HCT116 (cell line): ENCODE measurements around the gene CISTR. TPM values are rescaled to one million over a fixed set of nuclear protein-coding genes. Genes with fewer than 3 reads are reported as not detected.

Source experiments
- ATAC-seq: fragments of 200-7000 bp; cut with Tn5 transposase; 2 replicates; pipeline ENCODE4 v1.9.1; 2020; ENCODE audit warnings: mild to moderate bottlenecking, moderate library complexity
- BruUV-seq: library from RNA; stranded (reverse); fragments of 400-500 nt; replicated peaks from 2 replicates; lab custom pipeline; 2021; lab: Mats Ljungman, UMichigan
- CTCF ChIA-PET: fragments of 300-600 bp; sonication (Branson Sonifier 250); formaldehyde crosslinking; loops from one replicate; lab custom pipeline; 2021; ENCODE audit warnings: antibody characterized with exemption; lab: Charles Lee
- POLR2A ChIA-PET: fragments of 300-600, 350-600 bp; sonication (Branson Sonifier 250); formaldehyde crosslinking; loops from one replicate; lab custom pipeline; 2021; ENCODE audit warnings: antibody characterized with exemption; lab: Charles Lee
- RAD21 ChIA-PET, 2 experiments: fragments of 300-600 bp; sonication (Branson Sonifier 250); formaldehyde crosslinking; loops; one replicate each; lab custom pipeline; 2023; ENCODE audit warnings: low total read pairs in 2 of 2; ENCODE audit not compliant: uncharacterized antibody in 2 of 2, unreplicated experiment in 2 of 2, low non-redundant PET in 1 of 2; lab: Charles Lee
- DNase-seq: peaks from one replicate; pipeline ENCODE4 v3.0.0-alpha.2; 2010; ENCODE audit warnings: low read depth, low spot score
- H2AFZ ChIP-seq: fragments of 200-600 bp; shearing (Covaris generic), sonication (generic); 2 replicates; pipeline ENCODE4 v1.6.1; 2017; ENCODE audit warnings: low read depth, mixed run types, mixed read lengths, antibody characterized with exemption, low read length; ENCODE audit not compliant: poor library complexity, severe bottlenecking
- H3K27ac ChIP-seq: 2 replicates; pipeline ENCODE4 v1.5.1; 2012; ENCODE audit warnings: low read depth, low read length
- H3K27me3 ChIP-seq: fragments of 200-600 bp; sonication (generic); 2 replicates; pipeline ENCODE4 v1.6.1; 2016; ENCODE audit warnings: mixed run types, low read length, mixed read lengths; ENCODE audit not compliant: insufficient read depth
- H3K36me3 ChIP-seq, 2 experiments: fragments of 200-500 bp in 1 of 2; fragments of 200-600 bp in 1 of 2; sonication (Bioruptor generic) in 1 of 2; sonication (generic) in 1 of 2; 2 replicates each; pipeline versions ENCODE4 v1.5.1 to v1.6.1; 2014 to 2016; ENCODE audit warnings: low read length in 2 of 2, inconsistent platforms in 1 of 2, mixed read lengths in 1 of 2, mixed run types in 1 of 2; ENCODE audit not compliant: insufficient read depth in 2 of 2, control insufficient read depth in 1 of 2
- H3K4me1 ChIP-seq, 2 experiments: fragments of 200-600 bp in 1 of 2; sonication (generic) in 1 of 2; 2 replicates each; pipeline versions ENCODE4 v1.5.1 to v1.6.1; 2012 to 2017; ENCODE audit warnings: low read length in 2 of 2, inconsistent platforms in 1 of 2, mild to moderate bottlenecking in 1 of 2, mixed read lengths in 1 of 2, mixed run types in 1 of 2, moderate library complexity in 1 of 2; ENCODE audit not compliant: insufficient read depth in 2 of 2, control insufficient read depth in 1 of 2
- H3K4me2 ChIP-seq: fragments of 200-600 bp; sonication (generic); 2 replicates; pipeline ENCODE4 v1.6.1; 2017; ENCODE audit warnings: mixed run types, low read length, mixed read lengths
- H3K4me3 ChIP-seq, 2 experiments: fragments of 200-600 bp in 1 of 2; sonication (generic) in 1 of 2; replicated peaks in 1 of 2; 2 replicates each; pipeline ENCODE4 v1.5.1; 2011 to 2016; ENCODE audit warnings: low read length in 2 of 2, control low read depth in 1 of 2, low read depth in 1 of 2, mild to moderate bottlenecking in 1 of 2, mixed read lengths in 1 of 2, mixed run types in 1 of 2
- H3K79me2 ChIP-seq: fragments of 200-600 bp; sonication (generic); 2 replicates; pipeline ENCODE4 v1.6.1; 2017; ENCODE audit warnings: mild to moderate bottlenecking, mixed run types, low read length, moderate library complexity, mixed read lengths; ENCODE audit not compliant: insufficient read depth
- H3K9ac ChIP-seq: fragments of 200-600 bp; sonication (generic); 2 replicates; pipeline ENCODE4 v1.6.1; 2016; ENCODE audit warnings: low read length, mixed read lengths
- H3K9me2 ChIP-seq: fragments of 200-600 bp; sonication (generic), shearing (Covaris generic); 2 replicates; pipeline ENCODE4 v1.6.1; 2017; ENCODE audit warnings: mixed run types, mild to moderate bottlenecking, moderate library complexity; ENCODE audit not compliant: insufficient read depth
- H3K9me3 ChIP-seq, 2 experiments: fragments of 200-500 bp in 1 of 2; fragments of 200-600 bp in 1 of 2; sonication (Bioruptor generic) in 1 of 2; sonication (generic) in 1 of 2; 2 replicates each; pipeline ENCODE4 v1.6.1; 2014 to 2017; ENCODE audit warnings: low read length in 2 of 2, mixed read lengths in 2 of 2, inconsistent platforms in 1 of 2, low read depth in 1 of 2, mild to moderate bottlenecking in 1 of 2, mixed run types in 1 of 2, moderate library complexity in 1 of 2; ENCODE audit not compliant: control insufficient read depth in 1 of 2, insufficient read depth in 1 of 2
- H4K20me1 ChIP-seq: fragments of 200-600 bp; sonication (generic), shearing (Covaris generic); 2 replicates; pipeline ENCODE4 v1.6.1; 2017; ENCODE audit warnings: mixed run types, mild to moderate bottlenecking, moderate library complexity; ENCODE audit not compliant: insufficient read depth
- CBX3 ChIP-seq: IDR thresholded peaks from 2 replicates; pipeline ENCODE4 v1.6.1; 2012; ENCODE audit warnings: low read depth
- CEBPB ChIP-seq: IDR thresholded peaks from 2 replicates; pipeline ENCODE4 v1.6.1; 2012; ENCODE audit warnings: low read depth
- ELF1 ChIP-seq: IDR thresholded peaks from 2 replicates; pipeline ENCODE4 v1.6.1; 2012; ENCODE audit warnings: low read depth, borderline replicate concordance
- EZH2 ChIP-seq: fragments of 200-600 bp; sonication (generic); IDR thresholded peaks from 2 replicates; pipeline ENCODE4 v1.6.1; 2017; ENCODE audit warnings: antibody characterized with exemption, mixed run types
- FOSL1 ChIP-seq: IDR thresholded peaks from 2 replicates; pipeline ENCODE4 v1.6.1; 2012; ENCODE audit warnings: low read depth
- SP1 ChIP-seq: IDR thresholded peaks from 2 replicates; pipeline ENCODE4 v1.6.1; 2012; ENCODE audit warnings: low read depth
- YY1 ChIP-seq: IDR thresholded peaks from 2 replicates; pipeline ENCODE4 v1.6.1; 2011; ENCODE audit warnings: low read length, low read depth, moderate library complexity, mild to moderate bottlenecking; ENCODE audit not compliant: insufficient replicate concordance; ENCODE audit errors: extremely low read depth
- ZFX ChIP-seq: fragments of 450-650 bp; IDR thresholded peaks from 2 replicates; pipeline ENCODE4 v1.6.1; 2017
- intact Hi-C: fragments of 100-400 bp; cut with micrococcal nuclease; formaldehyde crosslinking; loops from 2 replicates; pipeline ENCODE4 v1.10.0; 2022
- total RNA-seq: library from RNA; stranded (reverse); gene quantifications from one replicate; pipeline ENCODE4 v1.2.1, GENCODE V29; 2021; ENCODE audit not compliant: unreplicated experiment
- TF ChIP-seq, protein P1 (sequence below), 3 experiments: fragments of 200-600 bp in 1 of 3; sonication (generic) in 1 of 3; IDR thresholded peaks in 2 of 3; conservative IDR thresholded peaks in 1 of 3; 2 replicates each; pipeline ENCODE4 v1.5.1; 2012 to 2017; ENCODE audit warnings: low read depth in 2 of 3, low read length in 2 of 3, antibody characterized with exemption in 1 of 3, borderline replicate concordance in 1 of 3, control low read depth in 1 of 3, mild to moderate bottlenecking in 1 of 3, mixed read lengths in 1 of 3, mixed run types in 1 of 3, moderate library complexity in 1 of 3; ENCODE audit not compliant: insufficient read depth in 1 of 3

Gene CISTR
- total RNA-seq, 1 experiment from 2014 or later, result not detected

DNA sequence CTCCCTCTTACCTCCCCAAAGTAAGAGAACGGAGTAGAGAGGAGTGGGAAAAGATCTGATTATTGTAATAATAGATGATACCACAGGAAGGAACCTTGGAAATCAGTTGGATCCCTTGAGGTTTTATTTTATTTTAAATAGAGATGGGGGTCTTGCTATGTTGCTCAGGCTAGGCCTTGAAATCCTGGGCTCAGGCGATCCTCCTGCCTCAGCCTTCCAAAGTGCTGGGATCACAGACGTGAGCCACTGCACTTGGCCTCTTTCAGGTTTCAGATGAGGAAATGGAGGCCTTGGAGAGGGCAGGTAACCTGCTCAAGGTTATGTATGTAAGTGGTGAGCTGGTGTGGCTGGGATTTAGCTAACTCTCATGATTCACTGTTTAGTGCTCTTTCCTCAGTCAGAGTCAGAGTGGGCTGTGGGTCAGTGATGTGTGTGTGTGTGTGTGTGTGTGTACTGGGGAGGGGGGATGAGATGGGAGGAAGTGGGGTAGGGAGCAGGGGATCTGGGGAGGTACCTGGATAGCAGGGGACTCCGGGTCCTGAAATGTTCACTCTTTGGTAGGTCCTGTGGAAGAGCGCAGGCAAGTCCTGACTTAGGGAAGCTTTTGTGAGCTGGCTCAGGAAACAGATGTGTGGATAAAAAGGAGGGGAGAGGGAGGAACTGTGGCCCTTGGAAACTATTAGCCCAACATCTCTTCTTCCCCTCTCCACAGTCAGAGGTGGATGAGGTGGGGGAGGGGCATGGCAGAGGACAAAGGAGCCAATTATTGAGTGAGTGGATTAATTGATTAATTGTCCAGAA lies 4.7 kb upstream of the CISTR start:
- ChIA-PET CTCF (interaction anchor here (0.6 to 4.0 kb wide), 17 partner anchors 11 to 495 kb away, joined by 3 to 70 read pairs (median 3); partner anchors contain the start of genes ATP5MC2 and HOXC10), POLR2A (interaction anchor here (1.5 kb wide), 1 partner anchor 11 kb away, joined by 5 read pairs; no protein-coding TSS in a partner anchor), RAD21 (interaction anchor here (0.6 to 1.1 kb wide), 3 partner anchors 80 to 298 kb away, joined by 4 to 8 read pairs (median 5); no protein-coding TSS in a partner anchor)
- Histone ChIP-seq H2AFZ (peak overlapping the region; percentile 96), H3K4me1 (peaks cover 3 to 13% of the 10 kb centered on the region in 2 experiments; a peak in 3 of 4 replicates), H3K9me3 (no peaks in the 10 kb centered on the region), H3K4me2 (peak overlapping the region; percentile 78), H3K27ac (no peak overlapping the region), H3K9me2 (no peaks in the 10 kb centered on the region), H3K9ac (0 out of 2 replicates have a peak overlapping the region, but pooled peaks have one; percentile 25), H3K36me3 (no peaks in the 10 kb centered on the region), H3K79me2 (no peaks in the 10 kb centered on the region), H3K27me3 (peaks cover 6% of the 10 kb centered on the region; the same call in 1 of the 2 replicates), H3K4me3 (peak overlapping the region in 1 of 2 experiments; percentile 37; a peak in 1 of 4 replicates), H4K20me1 (no peaks in the 10 kb centered on the region)
- intact Hi-C loops, result no loop called here
- no peak for DNase-seq
- ATAC-seq, result peak; percentile 26
- TF ChIP-seq CBX3, result no peak
- no peak for TF ChIP-seq CEBPB
- no peak for TF ChIP-seq YY1
- no peak for TF ChIP-seq SP1
- TF ChIP-seq ELF1, result no peak
- TF ChIP-seq EZH2, result no peak
- no peak for TF ChIP-seq ZFX
- TF ChIP-seq, protein P1, sequence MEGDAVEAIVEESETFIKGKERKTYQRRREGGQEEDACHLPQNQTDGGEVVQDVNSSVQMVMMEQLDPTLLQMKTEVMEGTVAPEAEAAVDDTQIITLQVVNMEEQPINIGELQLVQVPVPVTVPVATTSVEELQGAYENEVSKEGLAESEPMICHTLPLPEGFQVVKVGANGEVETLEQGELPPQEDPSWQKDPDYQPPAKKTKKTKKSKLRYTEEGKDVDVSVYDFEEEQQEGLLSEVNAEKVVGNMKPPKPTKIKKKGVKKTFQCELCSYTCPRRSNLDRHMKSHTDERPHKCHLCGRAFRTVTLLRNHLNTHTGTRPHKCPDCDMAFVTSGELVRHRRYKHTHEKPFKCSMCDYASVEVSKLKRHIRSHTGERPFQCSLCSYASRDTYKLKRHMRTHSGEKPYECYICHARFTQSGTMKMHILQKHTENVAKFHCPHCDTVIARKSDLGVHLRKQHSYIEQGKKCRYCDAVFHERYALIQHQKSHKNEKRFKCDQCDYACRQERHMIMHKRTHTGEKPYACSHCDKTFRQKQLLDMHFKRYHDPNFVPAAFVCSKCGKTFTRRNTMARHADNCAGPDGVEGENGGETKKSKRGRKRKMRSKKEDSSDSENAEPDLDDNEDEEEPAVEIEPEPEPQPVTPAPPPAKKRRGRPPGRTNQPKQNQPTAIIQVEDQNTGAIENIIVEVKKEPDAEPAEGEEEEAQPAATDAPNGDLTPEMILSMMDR (IDR thresholded peaks at IDR 0.05 in 2 of 3, conservative IDR thresholded peaks at IDR 0.05 in 1 of 3; ENCODE audit: borderline replicate concordance in 1 of 3, insufficient read depth in 1 of 3, low read depth in 2 of 3, low read length in 2 of 3), result no peak
- TF ChIP-seq FOSL1, result no peak
- BruUV-seq, result no TSS peak
